Left forelimb (tissue), 1 donor: Measurements from ENCODE around the gene PIPOX.
"Not testable (repeated sequence)": the region's sequence is repeated elsewhere in the genome, so short reads cannot be mapped to it uniquely, and the experiment has no call there.

Experiments
- DNase-seq: peaks from one replicate; pipeline ENCODE4 v3.0.0-alpha.2; 2018; ENCODE audit warnings: low spot score

PIPOX gene

DNA sequence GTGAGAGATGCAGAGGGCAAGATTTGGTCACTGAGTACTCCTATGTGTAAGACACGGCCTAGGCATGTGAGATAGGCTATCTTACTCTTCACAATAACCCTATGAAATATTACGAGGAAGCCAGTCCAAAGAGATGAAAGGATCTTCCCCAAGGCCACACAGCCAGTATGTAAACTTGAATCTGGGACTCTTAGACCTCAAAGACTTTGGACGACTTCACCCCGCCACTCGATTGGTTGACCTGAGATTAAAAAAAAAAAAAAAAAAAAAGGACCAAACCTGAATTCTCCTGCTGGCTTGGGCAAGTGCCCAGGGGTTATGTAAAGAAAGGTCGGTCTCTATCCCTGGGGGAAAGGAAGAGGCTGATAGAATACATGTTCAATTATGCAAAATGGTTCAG, 33.1 kb downstream of the PIPOX start:
- DNase-seq: no peak

- no peak for DNase-seq
These were observed 33.8 kb downstream of the PIPOX start for GRCh38 chr17:29076722-29077121.

DNA sequence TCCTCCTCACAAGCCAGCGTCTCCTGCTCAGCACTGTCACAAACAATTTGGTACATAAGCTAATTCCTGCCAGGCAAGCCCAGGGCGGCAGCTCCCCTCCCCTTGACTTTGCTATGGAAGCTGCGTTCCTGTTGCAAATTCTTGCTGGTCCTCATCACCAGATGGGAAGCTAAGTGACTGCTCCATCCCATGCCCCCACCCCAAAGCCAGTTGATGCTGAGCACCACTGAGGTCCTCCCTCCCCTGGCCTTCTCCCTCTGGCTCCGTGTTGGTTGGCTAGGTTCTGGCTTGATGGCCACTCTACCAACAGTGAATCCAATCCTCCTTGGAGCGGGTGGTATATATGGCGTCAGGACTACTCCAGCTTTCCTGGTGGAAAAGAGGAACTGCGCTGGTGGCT, 34.4 kb downstream of the PIPOX start:
- no peak for DNase-seq

DNA sequence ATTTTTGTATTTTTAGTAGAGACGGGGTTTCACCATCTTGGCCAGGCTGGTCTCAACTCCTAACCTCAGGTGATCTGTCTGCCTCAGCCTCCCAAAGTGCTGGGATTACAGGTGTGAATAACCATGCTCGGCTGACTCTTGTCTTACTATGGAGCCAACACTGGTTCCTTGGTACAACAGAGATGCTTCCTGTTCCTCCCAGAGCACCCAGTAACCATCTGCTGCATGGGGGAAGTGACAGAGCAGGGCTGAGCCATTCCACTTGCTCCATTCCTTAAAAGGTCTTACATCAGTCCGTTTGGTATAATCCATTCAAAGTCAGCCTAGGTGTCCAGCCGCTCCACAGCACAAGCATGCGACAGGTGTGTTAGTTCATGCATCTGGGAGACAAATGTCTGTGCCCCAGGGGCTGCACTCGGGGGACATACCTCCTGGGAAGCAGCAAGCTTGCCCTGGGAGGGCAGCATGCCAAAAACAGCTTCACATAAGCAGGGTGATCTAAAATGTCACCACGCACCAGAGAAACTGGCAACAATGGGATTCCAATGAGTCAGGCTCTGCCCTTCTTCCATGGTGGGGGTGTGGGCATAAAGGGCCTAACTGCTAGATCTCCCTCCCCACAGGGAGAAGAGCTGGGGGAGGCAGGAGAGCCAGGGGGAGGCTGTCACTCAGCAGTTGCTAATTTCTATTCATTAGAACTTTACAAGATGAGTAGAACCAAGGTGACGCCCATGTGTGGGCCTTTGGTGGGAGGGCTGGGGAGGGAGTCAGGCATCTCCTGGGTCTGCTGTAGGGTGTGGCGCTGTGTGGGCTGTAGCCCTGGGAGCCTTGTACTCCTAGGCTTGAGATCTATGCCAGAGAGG, 35.5 kb downstream of the PIPOX start:
- DNase-seq: no peak

DNA sequence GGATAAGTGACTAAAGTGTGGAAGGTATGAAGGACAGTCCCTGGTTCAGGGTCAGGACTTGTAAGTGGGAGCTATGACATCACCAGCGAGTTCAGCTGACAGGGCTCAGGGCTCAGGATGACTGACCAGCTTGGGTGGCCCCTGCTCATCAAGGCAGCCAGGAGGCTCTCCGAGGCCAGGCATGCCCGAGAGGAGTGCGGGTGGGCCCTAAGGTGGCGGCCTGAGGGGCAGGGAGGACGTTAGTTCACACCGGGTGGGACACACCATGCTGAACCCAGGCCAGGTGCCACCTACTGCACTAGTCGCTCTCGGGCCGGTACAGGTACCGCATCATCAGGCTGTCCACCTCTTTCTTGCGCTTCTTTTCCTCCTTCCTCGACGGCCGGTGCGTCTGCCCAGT, 36.5 kb downstream of the PIPOX start:
- no peak for DNase-seq

DNA sequence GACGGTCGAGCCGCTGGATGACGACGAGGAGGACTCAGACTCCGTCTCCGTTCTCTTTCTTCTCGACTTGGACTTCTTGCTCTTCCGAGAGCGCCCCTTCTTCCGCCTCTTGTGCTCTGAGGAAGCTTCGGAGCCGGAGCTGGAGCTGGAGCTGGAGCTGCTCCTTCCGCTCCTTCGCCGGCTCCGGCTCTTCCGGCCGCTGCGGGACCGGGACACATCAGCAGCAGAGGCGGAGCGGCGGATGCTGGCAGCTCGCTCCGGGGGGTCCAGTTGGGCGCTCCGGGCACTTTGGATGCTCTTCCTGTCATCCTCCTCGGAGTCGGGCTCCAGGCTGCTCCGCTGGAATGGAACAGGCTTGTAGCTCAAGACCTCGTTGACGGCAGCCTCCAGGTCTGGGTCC, 36.9 kb downstream of the PIPOX start:
- no peak for DNase-seq

- no peak for DNase-seq
These were observed 37.4 kb downstream of the PIPOX start for GRCh38 chr17:29080323-29080722.

- DNase-seq: no peak
These were observed 38.0 kb downstream of the PIPOX start for GRCh38 chr17:29080965-29081364.

DNA sequence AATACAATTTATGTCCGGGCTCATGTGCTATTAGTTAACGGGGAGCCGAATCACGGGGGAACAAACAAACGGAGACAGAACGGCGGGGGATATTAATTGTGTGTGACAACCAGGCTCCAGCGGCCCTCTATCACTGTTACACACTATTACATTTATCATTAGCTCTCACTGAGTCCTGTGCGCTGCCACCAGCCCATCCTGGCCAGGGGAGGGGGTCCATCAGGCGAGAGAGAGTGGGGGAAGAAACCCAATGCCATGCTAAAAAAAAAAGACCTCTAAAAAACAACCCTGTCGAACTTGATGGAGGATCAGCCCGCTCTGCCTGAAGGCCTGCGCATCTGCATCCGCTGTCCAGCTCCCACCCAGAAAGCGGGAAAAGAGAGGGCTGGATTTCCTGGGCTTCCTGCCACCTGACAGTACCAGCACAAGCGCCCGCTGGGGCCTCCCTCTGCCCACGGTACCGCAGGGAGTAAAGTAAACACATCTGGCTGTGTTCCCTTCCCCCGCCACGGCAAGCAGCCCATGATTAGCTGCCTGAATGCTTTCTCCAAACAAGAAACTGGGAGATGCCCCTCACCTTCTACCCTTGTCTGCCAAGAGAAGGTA, 41.7 kb downstream of the PIPOX start:
- no peak for DNase-seq

- no peak for DNase-seq
These were observed 42.3 kb downstream of the PIPOX start for GRCh38 chr17:29085223-29085622.

DNA sequence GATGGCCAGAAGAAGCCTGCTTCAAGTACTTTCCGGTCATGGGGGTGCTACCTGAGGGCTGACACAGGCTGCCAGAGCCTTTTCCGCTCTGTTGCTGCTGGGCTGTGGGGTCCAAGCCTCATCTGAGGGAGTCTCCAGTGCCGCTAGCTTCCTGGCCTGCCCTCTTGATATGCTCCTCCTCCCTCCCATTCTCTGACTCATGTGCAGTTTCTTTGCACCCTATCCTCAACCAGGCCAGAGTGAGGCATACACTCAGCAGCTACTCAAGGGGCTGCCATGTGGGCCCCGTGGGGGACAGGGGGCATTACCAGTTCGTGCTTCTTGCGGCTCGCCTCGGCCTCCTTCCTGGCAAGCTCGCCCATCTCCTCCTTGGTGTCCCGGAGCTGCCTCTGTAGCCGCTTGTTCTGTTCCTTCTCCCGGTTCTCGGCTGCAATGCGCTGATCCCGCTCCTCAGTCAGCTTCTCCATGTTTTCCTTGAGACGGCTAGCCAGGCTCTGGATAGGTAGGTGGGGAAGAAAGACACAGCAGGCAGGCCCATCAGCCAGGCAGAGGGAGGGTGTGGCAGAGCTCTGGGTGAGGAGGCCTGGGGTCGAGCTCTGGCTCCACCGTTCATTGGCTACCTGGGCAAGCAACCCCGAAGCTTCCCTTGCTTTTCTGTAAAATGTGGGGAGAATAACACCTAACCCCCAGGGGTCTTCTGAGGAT, 43.8 kb downstream of the PIPOX start:
- no peak for DNase-seq

- DNase-seq: not testable (repeated sequence)
These were observed 45.8 kb downstream of the PIPOX start for GRCh38 chr17:29088782-29089181.

GRCh38 chr17:29089601-29090044, 46.7 kb downstream of the PIPOX start:
- DNase-seq: no peak

DNA sequence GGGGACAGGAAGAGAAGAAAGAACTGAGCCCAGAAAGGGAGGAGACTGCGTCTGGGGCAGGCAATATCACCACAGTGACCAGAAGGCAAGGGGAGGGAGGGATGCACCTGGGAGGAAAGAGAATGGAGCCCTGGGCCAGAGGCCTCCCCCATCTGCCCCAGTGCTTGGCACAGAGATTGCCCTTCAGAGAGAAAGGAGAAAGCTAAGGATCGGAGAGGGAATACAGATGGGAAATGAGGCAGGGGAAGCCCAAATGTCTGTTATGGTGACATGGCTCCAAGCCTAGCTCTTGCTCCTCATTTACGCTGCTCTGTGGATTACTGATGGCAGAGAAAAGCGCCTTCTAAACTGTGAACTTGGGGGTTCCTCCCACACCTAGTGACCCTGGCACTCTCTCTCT, 47.2 kb downstream of the PIPOX start:
- DNase-seq: no peak

DNA sequence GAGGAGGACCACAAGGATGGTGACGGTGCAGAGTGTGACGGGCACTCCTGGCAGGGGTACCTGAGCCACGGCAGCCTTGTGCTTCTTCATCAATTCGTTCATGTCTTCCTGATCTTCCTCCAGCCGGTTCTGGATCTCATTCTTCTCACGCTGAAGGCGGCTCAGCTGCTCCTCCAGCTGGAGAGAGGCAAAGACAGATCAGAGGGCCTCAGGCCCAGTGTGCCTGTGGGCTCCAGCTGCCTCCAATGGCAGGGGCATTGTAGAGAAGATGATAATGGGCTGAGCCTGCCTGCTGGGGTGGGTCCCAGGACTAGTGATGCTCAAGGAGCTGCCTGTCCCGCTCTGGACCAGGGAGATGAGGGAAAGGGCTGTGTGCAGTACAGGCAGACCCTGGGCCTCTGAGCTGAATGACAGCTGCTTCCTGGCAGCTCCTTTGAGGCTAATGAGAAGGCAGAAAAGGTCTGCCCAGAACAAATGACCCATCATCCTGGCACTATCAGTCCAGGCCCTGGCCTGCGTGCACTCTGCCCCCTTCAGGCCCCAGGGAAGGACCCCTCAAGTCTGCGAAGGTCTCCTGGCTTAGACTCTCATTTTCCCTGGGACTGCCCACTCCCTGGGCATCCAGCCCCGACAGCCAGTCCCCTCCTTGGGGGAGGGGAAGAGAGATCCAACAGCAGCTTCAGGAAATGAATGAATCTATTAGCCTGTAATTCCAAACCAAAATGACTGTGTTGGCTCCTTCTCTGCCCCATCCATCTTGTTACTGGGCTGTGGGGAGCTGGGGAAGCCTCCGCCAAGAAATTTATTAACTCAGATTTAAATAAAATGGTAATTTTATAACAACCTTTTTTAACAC, 48.0 kb downstream of the PIPOX start:
- no peak for DNase-seq

- DNase-seq: no peak
These were observed 48.8 kb downstream of the PIPOX start for GRCh38 chr17:29091606-29092289.

GRCh38 chr17:29093090-29093871, 50.3 kb downstream of the PIPOX start:
- DNase-seq: no peak

DNA sequence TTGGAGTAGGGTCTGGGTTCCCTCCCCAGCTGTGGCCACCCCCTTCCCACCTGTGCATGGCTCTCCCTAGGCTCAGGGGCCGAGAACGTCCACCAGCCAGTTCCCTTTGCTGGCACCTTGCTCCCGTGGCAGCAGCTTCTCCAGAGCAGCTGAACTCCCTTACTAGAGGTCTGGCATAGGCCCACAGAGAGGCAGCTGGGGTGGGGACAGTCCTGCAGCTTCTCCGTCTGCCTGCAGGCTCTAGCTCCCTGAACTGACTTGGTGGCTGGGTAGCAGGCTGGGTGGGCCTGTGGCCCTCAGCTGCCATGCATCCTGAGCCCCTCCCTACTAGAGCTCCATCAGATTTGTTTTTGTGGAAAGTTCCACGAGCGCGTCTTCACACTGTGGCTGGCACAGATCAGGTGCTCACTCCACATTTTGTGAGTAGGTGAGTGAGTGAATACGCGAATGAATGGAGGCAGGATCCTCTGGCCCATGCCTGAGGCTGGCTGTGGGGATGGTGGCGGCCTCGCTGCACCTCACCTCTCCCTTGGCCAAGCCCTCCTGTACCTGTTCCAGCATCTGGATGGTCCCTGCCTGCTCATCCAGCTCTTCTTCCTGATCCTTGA, 51.3 kb downstream of the PIPOX start:
- no peak for DNase-seq

- DNase-seq: no peak
These were observed 52.5 kb downstream of the PIPOX start for GRCh38 chr17:29095439-29095838.

DNA sequence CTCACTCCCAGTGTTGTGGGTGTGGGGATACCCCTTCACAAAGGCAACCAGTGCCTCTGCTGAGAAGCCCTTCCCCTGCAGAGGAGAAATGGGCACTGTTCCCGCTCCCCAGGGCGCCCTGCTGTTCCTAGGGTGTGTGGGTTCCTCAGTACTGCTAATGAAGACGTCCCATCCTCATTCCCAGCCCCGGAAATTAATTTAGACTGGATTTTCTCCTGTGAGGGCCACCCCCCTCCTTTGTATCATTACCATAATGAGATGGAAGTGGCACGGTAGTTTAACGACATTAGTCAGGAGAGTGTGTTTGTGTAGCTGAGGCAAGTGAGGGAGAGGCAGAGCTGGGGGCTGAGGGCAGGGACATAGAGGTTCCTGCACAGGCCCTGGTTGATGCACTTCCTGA, 53.2 kb downstream of the PIPOX start:
- no peak for DNase-seq
